DOHH2 (cell line): Measurements from ENCODE around the gene UROC1.

ENCODE experiments used
- H3F3A ChIP-seq: fragments of 200-600 bp; sonication (generic), shearing (Covaris generic); 2 replicates; pipeline ENCODE4 v1.6.0; 2016; ENCODE audit warnings: antibody characterized with exemption, mild to moderate bottlenecking; ENCODE audit not compliant: control insufficient read depth, insufficient read depth
- H3K27ac ChIP-seq: fragments of 200-600 bp; sonication (generic); 2 replicates; pipeline ENCODE4 v1.5.1; 2014; ENCODE audit warnings: low read depth, mild to moderate bottlenecking, low read length, moderate library complexity
- H3K27me3 ChIP-seq: fragments of 200-600 bp; sonication (generic); 2 replicates; pipeline ENCODE4 v1.6.1; 2014; ENCODE audit warnings: mild to moderate bottlenecking, low read length, mixed read lengths; ENCODE audit not compliant: control insufficient read depth
- H3K36me3 ChIP-seq: fragments of 200-600 bp; sonication (generic); 2 replicates; pipeline ENCODE4 v1.6.1; 2014; ENCODE audit warnings: mild to moderate bottlenecking, low read length, moderate library complexity, mixed read lengths; ENCODE audit not compliant: control insufficient read depth
- H3K4me1 ChIP-seq: fragments of 200-600 bp; sonication (generic); 2 replicates; pipeline ENCODE4 v1.6.1; 2014; ENCODE audit warnings: mild to moderate bottlenecking, low read length, mixed read lengths; ENCODE audit not compliant: control insufficient read depth
- H3K4me2 ChIP-seq: fragments of 200-600 bp; sonication (generic); 2 replicates; pipeline ENCODE4 v1.6.0; 2014; ENCODE audit warnings: mild to moderate bottlenecking, low read length, moderate library complexity
- H3K4me3 ChIP-seq: fragments of 200-600 bp; sonication (generic); 2 replicates; pipeline ENCODE4 v1.5.1; 2014; ENCODE audit warnings: mild to moderate bottlenecking, low read length, mixed read lengths
- H3K79me2 ChIP-seq: fragments of 200-600 bp; sonication (generic); 2 replicates; pipeline ENCODE4 v1.6.1; 2014; ENCODE audit warnings: mild to moderate bottlenecking, low read length, mixed read lengths; ENCODE audit not compliant: control insufficient read depth
- H3K9me2 ChIP-seq: fragments of 200-600 bp; sonication (generic); replicated peaks from 2 replicates; pipeline ENCODE4 v1.6.1; 2014; ENCODE audit warnings: mild to moderate bottlenecking, low read length, mixed read lengths; ENCODE audit not compliant: control insufficient read depth
- H3K9me3 ChIP-seq: fragments of 200-600 bp; sonication (generic); 2 replicates; pipeline ENCODE4 v1.6.1; 2014; ENCODE audit warnings: antibody characterized with exemption, low read length, mixed read lengths; ENCODE audit not compliant: control insufficient read depth, insufficient read depth
- H4K20me1 ChIP-seq: fragments of 200-600 bp; sonication (generic); 2 replicates; pipeline ENCODE4 v1.6.0; 2014; ENCODE audit warnings: low read depth, mild to moderate bottlenecking, antibody characterized with exemption, low read length, moderate library complexity; ENCODE audit not compliant: control insufficient read depth, insufficient read depth
- EZH2phosphoT487 ChIP-seq: fragments of 200-600 bp; sonication (generic); IDR thresholded peaks from 2 replicates; pipeline ENCODE4 v1.6.1; 2017; ENCODE audit warnings: borderline replicate concordance, mild to moderate bottlenecking, antibody characterized with exemption, low read length, moderate library complexity, mixed read lengths
- TF ChIP-seq, protein P1 (sequence below): fragments of 200-600 bp; sonication (generic); IDR thresholded peaks from one replicate; pipeline ENCODE4 v1.5.1; 2014; ENCODE audit warnings: antibody characterized with exemption, mild to moderate bottlenecking, low read depth, low read length; ENCODE audit not compliant: poor library complexity, severe bottlenecking

The UROC1 gene

GRCh38 chr3:126516936-126517290 lies 660 bp downstream of the UROC1 start:
- no peaks in the 10 kb centered on the region for H3K36me3 ChIP-seq
- TF ChIP-seq, protein P1, sequence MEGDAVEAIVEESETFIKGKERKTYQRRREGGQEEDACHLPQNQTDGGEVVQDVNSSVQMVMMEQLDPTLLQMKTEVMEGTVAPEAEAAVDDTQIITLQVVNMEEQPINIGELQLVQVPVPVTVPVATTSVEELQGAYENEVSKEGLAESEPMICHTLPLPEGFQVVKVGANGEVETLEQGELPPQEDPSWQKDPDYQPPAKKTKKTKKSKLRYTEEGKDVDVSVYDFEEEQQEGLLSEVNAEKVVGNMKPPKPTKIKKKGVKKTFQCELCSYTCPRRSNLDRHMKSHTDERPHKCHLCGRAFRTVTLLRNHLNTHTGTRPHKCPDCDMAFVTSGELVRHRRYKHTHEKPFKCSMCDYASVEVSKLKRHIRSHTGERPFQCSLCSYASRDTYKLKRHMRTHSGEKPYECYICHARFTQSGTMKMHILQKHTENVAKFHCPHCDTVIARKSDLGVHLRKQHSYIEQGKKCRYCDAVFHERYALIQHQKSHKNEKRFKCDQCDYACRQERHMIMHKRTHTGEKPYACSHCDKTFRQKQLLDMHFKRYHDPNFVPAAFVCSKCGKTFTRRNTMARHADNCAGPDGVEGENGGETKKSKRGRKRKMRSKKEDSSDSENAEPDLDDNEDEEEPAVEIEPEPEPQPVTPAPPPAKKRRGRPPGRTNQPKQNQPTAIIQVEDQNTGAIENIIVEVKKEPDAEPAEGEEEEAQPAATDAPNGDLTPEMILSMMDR, result no peak
- TF ChIP-seq EZH2phosphoT487, result no peak

GRCh38 chr3:126516152-126516935 lies 1.2 kb downstream of the UROC1 start:
- Histone ChIP-seq H3K36me3 (no peaks in the 10 kb centered on the region), H3K27me3 (no peaks in the 10 kb centered on the region), H3K9me2 (no peaks in the 10 kb centered on the region), H3K4me1 (no peaks in the 10 kb centered on the region), H3K9me3 (no peaks in the 10 kb centered on the region), H3K79me2 (no peaks in the 10 kb centered on the region), H4K20me1 (no peaks in the 10 kb centered on the region), H3F3A (no peaks in the 10 kb centered on the region), H3K4me3 (no peak overlapping the region), H3K27ac (no peak overlapping the region), H3K4me2 (no peak overlapping the region)
- TF ChIP-seq EZH2phosphoT487, result no peak
- TF ChIP-seq, protein P1, result no peak

More at GRCh38 chr3:126516936-126517290, 660 bp downstream of the UROC1 start:
- no peaks in the 10 kb centered on the region for H3K79me2 ChIP-seq
- no peak overlapping the region for H3K27ac ChIP-seq
- no peaks in the 10 kb centered on the region for H4K20me1 ChIP-seq
- H3K4me3 ChIP-seq, result no peak overlapping the region
- H3K4me2 ChIP-seq, result no peak overlapping the region
- no peaks in the 10 kb centered on the region for H3K4me1 ChIP-seq
- no peaks in the 10 kb centered on the region for H3F3A ChIP-seq
- no peaks in the 10 kb centered on the region for H3K27me3 ChIP-seq
- H3K9me2 ChIP-seq, result no peaks in the 10 kb centered on the region
- H3K9me3 ChIP-seq, result no peaks in the 10 kb centered on the region

- H3K4me2 ChIP-seq, result no peak overlapping the region
- H3K9me3 ChIP-seq, result no peaks in the 10 kb centered on the region
- H3K27ac ChIP-seq, result no peak overlapping the region
- no peaks in the 10 kb centered on the region for H3K9me2 ChIP-seq
- H3K4me1 ChIP-seq, result no peaks in the 10 kb centered on the region
- no peak overlapping the region for H3K4me3 ChIP-seq
- no peaks in the 10 kb centered on the region for H4K20me1 ChIP-seq
- no peaks in the 10 kb centered on the region for H3F3A ChIP-seq
- no peaks in the 10 kb centered on the region for H3K79me2 ChIP-seq
- H3K36me3 ChIP-seq, result no peaks in the 10 kb centered on the region
- no peaks in the 10 kb centered on the region for H3K27me3 ChIP-seq
- TF ChIP-seq, protein P1, result no peak
- TF ChIP-seq EZH2phosphoT487, result no peak
Measured at GRCh38 chr3:126515066-126515706, 2.4 kb downstream of the UROC1 start.
